Measurements from ENCODE around the gene ARHGAP15.

Gene ARHGAP15

GRCh38 chr2:143564419-143564818 is 435.2 kb downstream of the ARHGAP15 start:
- DNase-seq (ENCODE audit: low read depth), result peak; percentile 39
- no peak for TF ChIP-seq CTCF (IDR thresholded peaks at IDR 0.05; ENCODE audit: insufficient read depth, low read depth, low read length, missing control alignments)
- H3K4me3 ChIP-seq (ENCODE audit: low read depth, low read length), result no peak overlapping the region

GRCh38 chr2:143571747-143572146 is 442.5 kb downstream of the ARHGAP15 start:
- no peak for DNase-seq (ENCODE audit: low read depth)
- TF ChIP-seq CTCF (IDR thresholded peaks at IDR 0.05; ENCODE audit: insufficient read depth, low read depth, low read length, missing control alignments), result no peak

GRCh38 chr2:143572421-143572820 is 443.2 kb downstream of the ARHGAP15 start:
- DNase-seq (ENCODE audit: low read depth), result no peak
- H3K4me3 ChIP-seq (ENCODE audit: low read depth, low read length), result no peak overlapping the region
- TF ChIP-seq CTCF (IDR thresholded peaks at IDR 0.05; ENCODE audit: insufficient read depth, low read depth, low read length, missing control alignments), result no peak

More at GRCh38 chr2:143571747-143572146, 442.5 kb downstream of the ARHGAP15 start:
- no peak overlapping the region for H3K4me3 ChIP-seq (ENCODE audit: low read depth, low read length)

- no peak overlapping the region for H3K4me3 ChIP-seq (ENCODE audit: low read depth, low read length)
- DNase-seq (ENCODE audit: low read depth), result no peak
- no peak for TF ChIP-seq CTCF (IDR thresholded peaks at IDR 0.05; ENCODE audit: insufficient read depth, low read depth, low read length, missing control alignments)
These were observed 444.9 kb downstream of the ARHGAP15 start for GRCh38 chr2:143574069-143574468.

GRCh38 chr2:143575340-143575739 is 446.1 kb downstream of the ARHGAP15 start:
- H3K4me3 ChIP-seq (ENCODE audit: low read depth, low read length), result no peak overlapping the region
- no peak for DNase-seq (ENCODE audit: low read depth)
- TF ChIP-seq CTCF (IDR thresholded peaks at IDR 0.05; ENCODE audit: insufficient read depth, low read depth, low read length, missing control alignments), result peak; percentile 10

- no peak for TF ChIP-seq CTCF (IDR thresholded peaks at IDR 0.05; ENCODE audit: insufficient read depth, low read depth, low read length, missing control alignments)
- H3K4me3 ChIP-seq (ENCODE audit: low read depth, low read length), result no peak overlapping the region
- DNase-seq (ENCODE audit: low read depth), result no peak
These were observed 448.3 kb downstream of the ARHGAP15 start for GRCh38 chr2:143577489-143577888.

- DNase-seq (ENCODE audit: low read depth), result no peak
- no peak for TF ChIP-seq CTCF (IDR thresholded peaks at IDR 0.05; ENCODE audit: insufficient read depth, low read depth, low read length, missing control alignments)
- no peak overlapping the region for H3K4me3 ChIP-seq (ENCODE audit: low read depth, low read length)
These were observed 450.2 kb downstream of the ARHGAP15 start for GRCh38 chr2:143579456-143579855.
